ENCODE results near the gene RETSAT.
"Not testable (repeated sequence)": the region's sequence is repeated elsewhere in the genome, so short reads cannot be mapped to it uniquely, and the experiment has no call there.

DNA sequence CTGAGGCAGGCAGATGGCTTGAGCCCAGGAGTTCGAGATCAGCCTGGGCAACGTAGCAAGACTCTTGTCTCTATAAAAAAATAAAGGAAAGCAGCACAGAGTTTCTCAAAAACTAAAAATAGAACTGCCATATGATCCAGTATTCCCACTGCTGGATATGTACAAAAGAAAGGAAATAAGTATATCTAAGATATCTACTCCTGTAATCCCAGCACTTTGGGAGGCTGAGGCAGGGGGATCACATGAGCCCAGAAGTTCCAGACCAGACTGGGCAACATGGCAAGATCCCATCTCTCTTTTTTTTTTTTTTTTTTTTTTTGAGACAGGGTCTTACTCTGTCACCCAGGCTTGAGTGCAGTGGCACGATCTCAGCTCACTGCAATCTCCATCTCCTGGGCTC, 24.6 kb downstream of the RETSAT start:
- TF ChIP-seq, protein P1, sequence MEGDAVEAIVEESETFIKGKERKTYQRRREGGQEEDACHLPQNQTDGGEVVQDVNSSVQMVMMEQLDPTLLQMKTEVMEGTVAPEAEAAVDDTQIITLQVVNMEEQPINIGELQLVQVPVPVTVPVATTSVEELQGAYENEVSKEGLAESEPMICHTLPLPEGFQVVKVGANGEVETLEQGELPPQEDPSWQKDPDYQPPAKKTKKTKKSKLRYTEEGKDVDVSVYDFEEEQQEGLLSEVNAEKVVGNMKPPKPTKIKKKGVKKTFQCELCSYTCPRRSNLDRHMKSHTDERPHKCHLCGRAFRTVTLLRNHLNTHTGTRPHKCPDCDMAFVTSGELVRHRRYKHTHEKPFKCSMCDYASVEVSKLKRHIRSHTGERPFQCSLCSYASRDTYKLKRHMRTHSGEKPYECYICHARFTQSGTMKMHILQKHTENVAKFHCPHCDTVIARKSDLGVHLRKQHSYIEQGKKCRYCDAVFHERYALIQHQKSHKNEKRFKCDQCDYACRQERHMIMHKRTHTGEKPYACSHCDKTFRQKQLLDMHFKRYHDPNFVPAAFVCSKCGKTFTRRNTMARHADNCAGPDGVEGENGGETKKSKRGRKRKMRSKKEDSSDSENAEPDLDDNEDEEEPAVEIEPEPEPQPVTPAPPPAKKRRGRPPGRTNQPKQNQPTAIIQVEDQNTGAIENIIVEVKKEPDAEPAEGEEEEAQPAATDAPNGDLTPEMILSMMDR (IDR thresholded peaks at IDR 0.05) = not testable (repeated sequence)
- not testable (repeated sequence) for TF ChIP-seq POLR2A (IDR thresholded peaks at IDR 0.05)
